GM12891 (cell line): ENCODE results near the gene DYTN.

Experiments
- PAX5 ChIP-seq: IDR thresholded peaks from 2 replicates; pipeline ENCODE4 v1.6.1; 2011; ENCODE audit warnings: low read length, moderate library complexity, mild to moderate bottlenecking; ENCODE audit not compliant: insufficient read depth, severe bottlenecking
- POLR2A ChIP-seq: IDR thresholded peaks from 2 replicates; pipeline ENCODE4 v1.6.1; 2011; ENCODE audit warnings: low read depth, low read length, control low read depth
- POLR2AphosphoS5 ChIP-seq: IDR thresholded peaks from 2 replicates; pipeline ENCODE4 v1.6.1; 2011; ENCODE audit warnings: low read depth, low read length, control low read depth
- SPI1 ChIP-seq: IDR thresholded peaks from 2 replicates; pipeline ENCODE4 v1.6.1; 2011; ENCODE audit warnings: low read depth, low read length, control low read depth
- TAF1 ChIP-seq: IDR thresholded peaks from 2 replicates; pipeline ENCODE4 v1.6.1; 2011; ENCODE audit warnings: low read depth, low read length, control low read depth

GRCh38 chr2:206611736-206612135 lies 106.5 kb downstream of the DYTN start:
- TF ChIP-seq POLR2AphosphoS5 (no peak), POLR2A (no peak), TAF1 (no peak), PAX5 (no peak), SPI1 (no peak)
